ENCODE results near the gene DVL2. TPM values are rescaled to one million over a fixed set of nuclear protein-coding genes. Genes with fewer than 3 reads are reported as not detected.

DVL2 gene
- total and polyA plus RNA-seq, 9 donors: 31.2 to 43.3 (median 39.5) TPM

DNA sequence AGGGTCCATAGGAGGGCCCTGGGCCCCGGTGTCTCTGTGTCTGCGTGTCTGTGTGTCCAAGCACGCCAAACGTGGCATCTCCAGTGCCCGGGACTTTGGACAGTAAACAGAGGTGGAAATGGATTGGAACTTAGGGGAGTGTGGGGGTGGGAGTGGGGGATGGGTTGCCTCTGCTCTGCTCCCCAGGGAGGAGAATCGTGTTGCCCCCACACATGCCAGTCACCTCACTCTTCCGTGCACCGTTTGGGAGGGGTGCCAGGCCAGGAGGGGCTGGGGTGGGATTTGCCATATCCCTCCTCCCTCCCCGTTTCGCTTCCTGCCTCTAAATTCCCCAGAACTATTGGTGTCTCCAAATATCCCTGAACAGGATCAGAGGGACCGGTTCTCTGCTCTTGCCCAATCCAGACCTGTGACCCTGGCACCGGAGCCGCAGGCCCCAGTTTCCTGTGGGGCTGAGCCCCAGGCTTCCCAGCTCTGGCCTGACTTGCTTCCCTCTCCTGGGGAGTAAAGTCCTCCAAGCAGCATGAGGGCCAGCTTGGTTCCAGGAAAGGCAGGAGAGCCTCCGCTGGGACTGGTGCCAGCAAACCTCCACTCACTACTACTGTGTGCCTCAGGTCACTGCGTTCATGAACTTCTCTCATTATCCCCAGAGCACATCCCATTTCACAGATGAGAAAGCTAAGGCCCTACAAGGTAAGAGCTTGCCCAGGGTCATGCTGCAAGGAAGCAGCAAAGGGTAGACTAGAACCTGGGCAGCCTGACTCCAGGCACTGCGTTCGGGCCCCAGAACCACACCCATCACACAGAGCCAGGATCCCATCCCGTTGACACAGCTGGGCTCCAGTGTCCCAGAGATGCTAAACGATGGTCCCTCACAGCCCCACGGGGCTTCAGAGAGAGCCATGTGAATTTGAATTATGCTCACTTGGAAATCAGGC, 54.7 kb downstream of the DVL2 start, which contains the start of gene ASGR1:
Gene ASGR1 (minus strand): TSS at position 54 of the 938 bp plus-strand sequence. CDS start 807 bp downstream, outside the sequence.
- no peaks in the 10 kb centered on the region for H3K9me3 ChIP-seq (replicated peaks; ENCODE audit: control insufficient read depth, low read depth, low read length)
- 55% methylated on average over 13 of the region's 20 CpGs for WGBS (ENCODE audit: insufficient coverage)
- H3K36me3 ChIP-seq (ENCODE audit: control insufficient read depth, insufficient read depth, low read length): no peaks in the 10 kb centered on the region
- no peak for DNase-seq
- peaks cover 15% of the 10 kb centered on the region for H3K4me1 ChIP-seq (ENCODE audit: control insufficient read depth, insufficient read depth, low read length)
- H3K27me3 ChIP-seq (ENCODE audit: control insufficient read depth, insufficient read depth, low read length): peaks cover 13% of the 10 kb centered on the region
- peak within 1 kb of the TSS; percentile 27 for H3K4me3 ChIP-seq (ENCODE audit: low read length)
- H3K27ac ChIP-seq (ENCODE audit: low read length): no peak within 1 kb of the TSS

DNA sequence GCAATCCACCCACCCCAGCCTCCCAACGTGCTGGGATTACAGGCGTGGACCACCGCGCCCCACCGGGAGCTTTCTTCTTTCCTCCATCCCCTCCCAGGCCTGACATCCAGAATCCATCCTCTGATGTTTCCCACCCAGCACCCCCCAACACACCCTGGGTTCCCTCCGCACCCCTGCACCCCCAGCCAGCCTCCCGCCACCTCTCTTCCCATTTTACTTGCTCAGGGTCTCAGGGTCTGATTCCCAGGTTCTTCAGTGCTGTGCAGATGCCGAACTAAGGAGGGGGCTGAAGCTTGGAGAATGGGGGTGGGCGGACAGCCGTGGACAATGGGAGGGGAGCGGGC, 55.4 kb downstream of the DVL2 start:
- WGBS (ENCODE audit: insufficient coverage): 60% methylated on average over 9 of the region's 11 CpGs

DNA sequence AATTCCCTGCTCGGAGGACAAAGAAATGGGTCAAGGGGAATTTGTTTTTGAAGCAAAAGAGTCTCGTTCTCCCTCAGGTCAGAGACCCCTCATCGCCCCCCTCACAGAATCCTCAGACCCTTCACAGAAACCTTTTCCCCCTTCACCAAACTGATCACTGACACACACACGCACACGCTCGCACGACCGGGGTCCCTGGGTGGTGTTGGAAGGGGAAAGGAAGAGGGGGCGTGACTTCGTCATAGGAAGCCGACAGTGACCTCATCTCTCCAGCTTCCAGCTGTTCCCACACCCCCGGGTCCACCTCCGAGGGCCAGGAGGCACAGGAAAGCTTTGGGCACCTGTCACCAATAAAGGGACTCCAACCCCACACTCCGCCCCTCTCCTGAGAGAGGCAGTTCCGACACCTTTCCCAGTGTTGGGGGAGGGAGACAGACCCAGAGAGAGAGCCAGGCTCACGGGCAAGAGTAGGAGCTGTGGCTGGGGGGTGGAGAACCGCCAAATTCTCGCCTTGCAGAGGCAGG, 56.3 kb downstream of the DVL2 start:
- Histone ChIP-seq H3K27ac (ENCODE audit: low read length) (peak overlapping the region; percentile 1), H3K27me3 (ENCODE audit: control insufficient read depth, insufficient read depth, low read length) (peaks cover 13% of the 10 kb centered on the region), H3K4me3 (ENCODE audit: low read length) (peak overlapping the region; percentile 27), H3K36me3 (ENCODE audit: control insufficient read depth, insufficient read depth, low read length) (no peaks in the 10 kb centered on the region), H3K9me3 (replicated peaks; ENCODE audit: control insufficient read depth, low read depth, low read length) (no peaks in the 10 kb centered on the region), H3K4me1 (ENCODE audit: control insufficient read depth, insufficient read depth, low read length) (peaks cover 23% of the 10 kb centered on the region)
- WGBS (ENCODE audit: insufficient coverage): 5% methylated on average over 6 of the region's 18 CpGs
- DNase-seq: peak; percentile 66

More for the DNA sequence above, 55.4 kb downstream of the DVL2 start:
- Histone ChIP-seq H3K27ac (ENCODE audit: low read length) (no peak overlapping the region), H3K9me3 (replicated peaks; ENCODE audit: control insufficient read depth, low read depth, low read length) (no peaks in the 10 kb centered on the region), H3K4me3 (ENCODE audit: low read length) (no peak overlapping the region), H3K4me1 (ENCODE audit: control insufficient read depth, insufficient read depth, low read length) (peaks cover 20% of the 10 kb centered on the region), H3K36me3 (ENCODE audit: control insufficient read depth, insufficient read depth, low read length) (no peaks in the 10 kb centered on the region), H3K27me3 (ENCODE audit: control insufficient read depth, insufficient read depth, low read length) (peaks cover 13% of the 10 kb centered on the region)
- DNase-seq: no peak

DNA sequence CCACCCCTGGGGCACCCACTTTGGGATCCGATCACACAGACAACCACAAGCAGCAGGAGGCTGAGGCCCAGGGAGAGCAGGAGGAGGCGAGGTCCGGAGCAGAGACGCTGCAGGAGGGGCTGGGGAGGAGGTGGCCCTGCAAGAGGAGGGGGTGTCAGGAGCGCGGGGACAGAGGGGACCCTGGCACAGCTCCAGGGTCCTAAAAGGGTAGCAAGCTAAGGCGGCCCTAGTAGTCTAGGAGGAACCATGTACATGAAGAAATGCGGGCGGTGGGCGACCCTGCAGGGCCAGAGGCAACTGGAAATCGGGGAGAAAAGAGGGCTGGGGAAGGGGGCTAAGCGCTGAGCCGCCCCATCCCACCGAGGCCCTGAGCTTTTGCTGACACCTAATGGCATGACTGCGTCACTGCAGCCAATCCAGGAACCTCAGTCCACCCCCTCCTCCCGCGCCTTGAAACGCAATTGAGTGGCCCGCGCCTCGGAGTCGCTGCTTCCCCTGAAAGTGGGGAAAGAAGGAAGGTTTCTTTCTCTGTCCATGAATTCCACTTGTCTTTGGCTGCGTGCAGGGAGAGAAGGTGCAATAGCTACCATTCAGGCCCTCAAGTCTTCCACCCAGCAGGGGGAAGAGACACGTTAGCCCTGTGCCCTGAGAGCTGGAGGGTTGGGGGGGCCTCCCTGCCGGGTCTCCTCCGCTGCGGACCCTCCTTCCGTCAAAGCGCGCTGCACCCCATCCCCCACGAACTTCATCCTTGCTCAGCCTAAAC, 56.9 kb downstream of the DVL2 start:
- H3K9me3 ChIP-seq (replicated peaks; ENCODE audit: control insufficient read depth, low read depth, low read length): no peaks in the 10 kb centered on the region
- peaks cover 23% of the 10 kb centered on the region for H3K4me1 ChIP-seq (ENCODE audit: control insufficient read depth, insufficient read depth, low read length)
- DNase-seq: peak; percentile 87
- H3K36me3 ChIP-seq (ENCODE audit: control insufficient read depth, insufficient read depth, low read length): no peaks in the 10 kb centered on the region
- H3K27me3 ChIP-seq (ENCODE audit: control insufficient read depth, insufficient read depth, low read length): peaks cover 13% of the 10 kb centered on the region
- peak overlapping the region; percentile 1 for H3K27ac ChIP-seq (ENCODE audit: low read length)
- peak overlapping the region; percentile 27 for H3K4me3 ChIP-seq (ENCODE audit: low read length)
- 1% methylated on average over 10 of the region's 31 CpGs for WGBS (ENCODE audit: insufficient coverage)

DNA sequence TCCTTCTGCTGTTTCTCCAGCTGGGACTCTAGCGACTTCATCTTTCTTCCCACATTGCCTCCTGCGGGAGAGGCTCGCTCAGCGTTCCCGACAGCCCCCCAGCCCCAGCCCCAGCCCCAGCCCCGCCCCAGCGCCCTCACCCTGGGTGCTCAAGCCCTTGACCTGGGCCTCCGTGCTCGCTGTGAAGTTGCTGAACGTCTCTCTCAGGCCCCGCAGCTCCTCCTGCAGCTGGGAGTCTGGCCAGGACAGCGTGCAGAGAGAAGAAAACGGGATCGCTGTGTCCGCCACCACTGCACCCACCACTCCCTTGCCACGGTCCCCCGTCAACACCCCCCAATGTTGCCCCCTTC, 57.5 kb downstream of the DVL2 start:
- DNase-seq: no peak
- peaks cover 13% of the 10 kb centered on the region for H3K27me3 ChIP-seq (ENCODE audit: control insufficient read depth, insufficient read depth, low read length)

DNA sequence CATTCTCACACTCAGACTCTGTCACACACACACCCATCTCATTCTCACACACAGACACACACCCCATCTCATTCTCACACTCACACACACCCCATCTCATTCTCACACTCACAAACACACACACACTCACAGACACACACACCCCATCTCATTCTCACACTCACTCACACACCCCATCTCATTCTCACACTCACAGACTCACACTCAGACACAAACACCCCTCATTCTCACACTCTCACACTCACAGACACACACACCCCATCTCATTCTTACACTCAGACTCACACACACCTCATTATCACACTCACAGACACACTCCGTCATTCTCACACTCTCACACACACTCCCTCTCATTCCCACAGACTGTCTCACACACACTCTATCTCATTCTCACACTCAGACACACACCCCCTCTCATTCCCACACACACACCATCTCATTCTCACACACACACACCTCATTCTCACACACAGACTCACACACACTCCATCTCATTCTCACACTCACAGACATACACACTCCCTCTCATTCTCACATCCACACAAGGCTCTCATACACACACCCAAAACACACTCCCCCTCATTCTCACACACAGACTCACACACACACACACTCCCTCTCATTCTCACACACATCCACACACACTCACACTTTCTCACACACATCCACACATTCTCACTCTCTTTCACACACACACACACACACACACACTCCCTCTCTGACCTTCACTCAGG, 58.0 kb downstream of the DVL2 start:
- DNase-seq: no peak
- peaks cover 13% of the 10 kb centered on the region for H3K27me3 ChIP-seq (ENCODE audit: control insufficient read depth, insufficient read depth, low read length)
- 78% methylated on average over 1 of the region's 1 CpG for WGBS (ENCODE audit: insufficient coverage)

More for the DNA sequence above, 57.5 kb downstream of the DVL2 start:
- 6% methylated on average over 10 of the region's 17 CpGs for WGBS (ENCODE audit: insufficient coverage)
- H3K36me3 ChIP-seq (ENCODE audit: control insufficient read depth, insufficient read depth, low read length): no peaks in the 10 kb centered on the region
- H3K9me3 ChIP-seq (replicated peaks; ENCODE audit: control insufficient read depth, low read depth, low read length): no peaks in the 10 kb centered on the region
- H3K27ac ChIP-seq (ENCODE audit: low read length): no peak overlapping the region
- H3K4me3 ChIP-seq (ENCODE audit: low read length): peak overlapping the region; percentile 27
- H3K4me1 ChIP-seq (ENCODE audit: control insufficient read depth, insufficient read depth, low read length): peaks cover 23% of the 10 kb centered on the region

More for the DNA sequence above, 58.0 kb downstream of the DVL2 start:
- H3K4me3 ChIP-seq (ENCODE audit: low read length): no peak overlapping the region
- H3K27ac ChIP-seq (ENCODE audit: low read length): no peak overlapping the region
- peaks cover 23% of the 10 kb centered on the region for H3K4me1 ChIP-seq (ENCODE audit: control insufficient read depth, insufficient read depth, low read length)
- H3K36me3 ChIP-seq (ENCODE audit: control insufficient read depth, insufficient read depth, low read length): no peaks in the 10 kb centered on the region
- no peaks in the 10 kb centered on the region for H3K9me3 ChIP-seq (replicated peaks; ENCODE audit: control insufficient read depth, low read depth, low read length)

Other genes starting within 250 kb of the DVL2 start
Only the 30 nearest of the 36 such genes appear.
- 0.18 TPM for gene SLC16A13, start 198.5 kb downstream of the DVL2 start, total RNA-seq
- gene SLC16A13, start 198.5 kb downstream of the DVL2 start, polyA plus RNA-seq (ENCODE audit: insufficient read depth in 1 of 8, insufficient read length in 8 of 8, low replicate concordance in 1 of 8): 1 to 10 TPM in 7 of 8 donors, under 1 TPM in 1; 0.91 to 2.5 (median 1.2) TPM
- gene SLC16A11, start 190.4 kb downstream of the DVL2 start, total RNA-seq: 0.04 TPM
- under 1 TPM in 7 of 8 donors, not detected in 1; 0.10 to 0.37 (median 0.15) TPM for gene SLC16A11, start 190.4 kb downstream of the DVL2 start, polyA plus RNA-seq (ENCODE audit: insufficient read depth in 1 of 8, insufficient read length in 8 of 8, low replicate concordance in 1 of 8)
- 1.9 TPM for gene CLEC10A, start 154.3 kb downstream of the DVL2 start, total RNA-seq
- 1 to 10 TPM in 7 of 8 donors, under 1 TPM in 1; 0.96 to 1.9 (median 1.5) TPM for gene CLEC10A, start 154.3 kb downstream of the DVL2 start, polyA plus RNA-seq (ENCODE audit: insufficient read depth in 1 of 8, insufficient read length in 8 of 8, low replicate concordance in 1 of 8)
- 0.04 TPM for gene ASGR2, start 119.7 kb downstream of the DVL2 start, total RNA-seq
- 1 to 10 TPM in 1 of 8 donors, under 1 TPM in 7; 0.30 to 1.1 (median 0.44) TPM for gene ASGR2, start 119.7 kb downstream of the DVL2 start, polyA plus RNA-seq (ENCODE audit: insufficient read depth in 1 of 8, insufficient read length in 8 of 8, low replicate concordance in 1 of 8)
- gene ASGR1, start 55.1 kb downstream of the DVL2 start, total RNA-seq: 1.5 TPM
- 1 to 10 TPM; 1.5 to 3.4 (median 2.3) TPM for gene ASGR1, start 55.1 kb downstream of the DVL2 start, polyA plus RNA-seq (ENCODE audit: insufficient read depth in 1 of 8, insufficient read length in 8 of 8, low replicate concordance in 1 of 8)
- gene DLG4, start 14.7 kb downstream of the DVL2 start, total RNA-seq: 12.7 TPM
- 10 to 100 TPM; 16.7 to 33.9 (median 22.9) TPM for gene DLG4, start 14.7 kb downstream of the DVL2 start, polyA plus RNA-seq (ENCODE audit: insufficient read depth in 1 of 8, insufficient read length in 8 of 8, low replicate concordance in 1 of 8)
- 276 TPM for gene ACADVL, start 14.6 kb downstream of the DVL2 start, total RNA-seq
- gene ACADVL, start 14.6 kb downstream of the DVL2 start, polyA plus RNA-seq (ENCODE audit: insufficient read depth in 1 of 8, insufficient read length in 8 of 8, low replicate concordance in 1 of 8): 100 to 1,000 TPM; 251 to 312 (median 283) TPM
- gene PHF23, start 4.9 kb upstream of the DVL2 start, total RNA-seq: 29.1 TPM
- gene PHF23, start 4.9 kb upstream of the DVL2 start, polyA plus RNA-seq (ENCODE audit: insufficient read depth in 1 of 8, insufficient read length in 8 of 8, low replicate concordance in 1 of 8): 10 to 100 TPM; 32.8 to 47.8 (median 40.0) TPM
- gene GABARAP, start 7.9 kb upstream of the DVL2 start, total RNA-seq: 324 TPM
- 100 to 1,000 TPM; 308 to 363 (median 333) TPM for gene GABARAP, start 7.9 kb upstream of the DVL2 start, polyA plus RNA-seq (ENCODE audit: insufficient read depth in 1 of 8, insufficient read length in 8 of 8, low replicate concordance in 1 of 8)
- gene CTDNEP1, start 17.2 kb upstream of the DVL2 start, total RNA-seq: 43.4 TPM
- 100 to 1,000 TPM; 152 to 181 (median 165) TPM for gene CTDNEP1, start 17.2 kb upstream of the DVL2 start, polyA plus RNA-seq (ENCODE audit: insufficient read depth in 1 of 8, insufficient read length in 8 of 8, low replicate concordance in 1 of 8)
- gene ELP5, start 17.7 kb upstream of the DVL2 start, total RNA-seq: 45.4 TPM
- gene ELP5, start 17.7 kb upstream of the DVL2 start, polyA plus RNA-seq (ENCODE audit: insufficient read depth in 1 of 8, insufficient read length in 8 of 8, low replicate concordance in 1 of 8): 10 to 100 TPM; 36.7 to 64.6 (median 39.6) TPM
- gene CLDN7, start 28.0 kb upstream of the DVL2 start, total RNA-seq: 0.71 TPM
- 1 to 10 TPM in 7 of 8 donors, under 1 TPM in 1; 0.28 to 8.8 (median 2.0) TPM for gene CLDN7, start 28.0 kb upstream of the DVL2 start, polyA plus RNA-seq (ENCODE audit: insufficient read depth in 1 of 8, insufficient read length in 8 of 8, low replicate concordance in 1 of 8)
- gene SLC2A4, start 47.2 kb upstream of the DVL2 start, total RNA-seq: 21.3 TPM
- 10 to 100 TPM in 6 of 8 donors, 1 to 10 TPM in 2; 7.1 to 35.3 (median 24.5) TPM for gene SLC2A4, start 47.2 kb upstream of the DVL2 start, polyA plus RNA-seq (ENCODE audit: insufficient read depth in 1 of 8, insufficient read length in 8 of 8, low replicate concordance in 1 of 8)
- 0.58 TPM for gene YBX2, start 60.1 kb upstream of the DVL2 start, total RNA-seq
- 1 to 10 TPM in 6 of 8 donors, under 1 TPM in 2; 0.36 to 2.7 (median 1.4) TPM for gene YBX2, start 60.1 kb upstream of the DVL2 start, polyA plus RNA-seq (ENCODE audit: insufficient read depth in 1 of 8, insufficient read length in 8 of 8, low replicate concordance in 1 of 8)
- gene EIF5A, start 73.1 kb upstream of the DVL2 start, total RNA-seq: 175 TPM
- 100 to 1,000 TPM; 266 to 372 (median 330) TPM for gene EIF5A, start 73.1 kb upstream of the DVL2 start, polyA plus RNA-seq (ENCODE audit: insufficient read depth in 1 of 8, insufficient read length in 8 of 8, low replicate concordance in 1 of 8)
- 34.7 TPM for gene GPS2, start 80.8 kb upstream of the DVL2 start, total RNA-seq
- gene GPS2, start 80.8 kb upstream of the DVL2 start, polyA plus RNA-seq (ENCODE audit: insufficient read depth in 1 of 8, insufficient read length in 8 of 8, low replicate concordance in 1 of 8): 10 to 100 TPM; 57.5 to 65.9 (median 59.8) TPM
- 17.7 TPM for gene NEURL4, start 94.8 kb upstream of the DVL2 start, total RNA-seq
- gene NEURL4, start 94.8 kb upstream of the DVL2 start, polyA plus RNA-seq (ENCODE audit: insufficient read depth in 1 of 8, insufficient read length in 8 of 8, low replicate concordance in 1 of 8): 10 to 100 TPM; 13.3 to 21.7 (median 19.2) TPM
- 12.1 TPM for gene ACAP1, start 102.0 kb upstream of the DVL2 start, total RNA-seq
- gene ACAP1, start 102.0 kb upstream of the DVL2 start, polyA plus RNA-seq (ENCODE audit: insufficient read depth in 1 of 8, insufficient read length in 8 of 8, low replicate concordance in 1 of 8): 10 to 100 TPM in 2 of 8 donors, 1 to 10 TPM in 6; 4.7 to 10.2 (median 7.2) TPM
- 4.7 TPM for gene KCTD11, start 117.6 kb upstream of the DVL2 start, total RNA-seq
- gene KCTD11, start 117.6 kb upstream of the DVL2 start, polyA plus RNA-seq (ENCODE audit: insufficient read depth in 1 of 8, insufficient read length in 8 of 8, low replicate concordance in 1 of 8): 10 to 100 TPM in 1 of 8 donors, 1 to 10 TPM in 7; 6.8 to 10.5 (median 7.9) TPM
- not detected for gene TMEM95, start 120.6 kb upstream of the DVL2 start, total RNA-seq
- gene TMEM95, start 120.6 kb upstream of the DVL2 start, polyA plus RNA-seq (ENCODE audit: insufficient read depth in 1 of 8, insufficient read length in 8 of 8, low replicate concordance in 1 of 8): not detected
- 0.31 TPM for gene TNK1, start 146.6 kb upstream of the DVL2 start, total RNA-seq
- gene TNK1, start 146.6 kb upstream of the DVL2 start, polyA plus RNA-seq (ENCODE audit: insufficient read depth in 1 of 8, insufficient read length in 8 of 8, low replicate concordance in 1 of 8): 1 to 10 TPM in 2 of 8 donors, under 1 TPM in 6; 0.23 to 1.3 (median 0.70) TPM
- gene PLSCR3, start 160.0 kb upstream of the DVL2 start, total RNA-seq: 14.2 TPM
- 10 to 100 TPM; 24.2 to 38.9 (median 30.0) TPM for gene PLSCR3, start 160.0 kb upstream of the DVL2 start, polyA plus RNA-seq (ENCODE audit: insufficient read depth in 1 of 8, insufficient read length in 8 of 8, low replicate concordance in 1 of 8)
- 100 TPM for gene TMEM256, start 169.6 kb upstream of the DVL2 start, total RNA-seq
- 10 to 100 TPM; 45.4 to 70.0 (median 57.7) TPM for gene TMEM256, start 169.6 kb upstream of the DVL2 start, polyA plus RNA-seq (ENCODE audit: insufficient read depth in 1 of 8, insufficient read length in 8 of 8, low replicate concordance in 1 of 8)
- gene NLGN2, start 173.3 kb upstream of the DVL2 start, total RNA-seq: 7.7 TPM
- gene NLGN2, start 173.3 kb upstream of the DVL2 start, polyA plus RNA-seq (ENCODE audit: insufficient read depth in 1 of 8, insufficient read length in 8 of 8, low replicate concordance in 1 of 8): 10 to 100 TPM; 20.6 to 36.2 (median 27.0) TPM
- not detected for gene SPEM1, start 185.8 kb upstream of the DVL2 start, total RNA-seq
- gene SPEM1, start 185.8 kb upstream of the DVL2 start, polyA plus RNA-seq (ENCODE audit: insufficient read depth in 1 of 8, insufficient read length in 8 of 8, low replicate concordance in 1 of 8): not detected
- gene SPEM2, start 191.1 kb upstream of the DVL2 start, total RNA-seq: not detected
- gene SPEM2, start 191.1 kb upstream of the DVL2 start, polyA plus RNA-seq (ENCODE audit: insufficient read depth in 1 of 8, insufficient read length in 8 of 8, low replicate concordance in 1 of 8): not detected
- not detected for gene SPEM3, start 194.3 kb upstream of the DVL2 start, total RNA-seq
- under 1 TPM in 1 of 8 donors, not detected in 7; 0.26 TPM for gene SPEM3, start 194.3 kb upstream of the DVL2 start, polyA plus RNA-seq (ENCODE audit: insufficient read depth in 1 of 8, insufficient read length in 8 of 8, low replicate concordance in 1 of 8)
- gene TMEM102, start 200.9 kb upstream of the DVL2 start, total RNA-seq: 0.93 TPM
- gene TMEM102, start 200.9 kb upstream of the DVL2 start, polyA plus RNA-seq (ENCODE audit: insufficient read depth in 1 of 8, insufficient read length in 8 of 8, low replicate concordance in 1 of 8): 1 to 10 TPM in 4 of 8 donors, under 1 TPM in 4; 0.72 to 1.7 (median 0.95) TPM
- 1.6 TPM for gene FGF11, start 205.0 kb upstream of the DVL2 start, total RNA-seq
- 1 to 10 TPM; 1.0 to 4.8 (median 2.1) TPM for gene FGF11, start 205.0 kb upstream of the DVL2 start, polyA plus RNA-seq (ENCODE audit: insufficient read depth in 1 of 8, insufficient read length in 8 of 8, low replicate concordance in 1 of 8)
- gene CHRNB1, start 210.5 kb upstream of the DVL2 start, total RNA-seq: 52.8 TPM
- gene CHRNB1, start 210.5 kb upstream of the DVL2 start, polyA plus RNA-seq (ENCODE audit: insufficient read depth in 1 of 8, insufficient read length in 8 of 8, low replicate concordance in 1 of 8): 10 to 100 TPM; 58.0 to 80.8 (median 70.9) TPM

All from muscle of leg (tissue), 11 donors.